Measurements from ENCODE around the gene UGT1A1. TPM values are rescaled to one million over a fixed set of nuclear protein-coding genes. Genes with fewer than 3 reads are reported as not detected.

The UGT1A1 gene
- total and polyA plus RNA-seq, 2 of the 13 experiments (the other 11 are each of a cell fraction or from before 2014, with no cell fraction given) = 0.69 to 0.75 TPM

- TF ChIP-seq, protein P1, sequence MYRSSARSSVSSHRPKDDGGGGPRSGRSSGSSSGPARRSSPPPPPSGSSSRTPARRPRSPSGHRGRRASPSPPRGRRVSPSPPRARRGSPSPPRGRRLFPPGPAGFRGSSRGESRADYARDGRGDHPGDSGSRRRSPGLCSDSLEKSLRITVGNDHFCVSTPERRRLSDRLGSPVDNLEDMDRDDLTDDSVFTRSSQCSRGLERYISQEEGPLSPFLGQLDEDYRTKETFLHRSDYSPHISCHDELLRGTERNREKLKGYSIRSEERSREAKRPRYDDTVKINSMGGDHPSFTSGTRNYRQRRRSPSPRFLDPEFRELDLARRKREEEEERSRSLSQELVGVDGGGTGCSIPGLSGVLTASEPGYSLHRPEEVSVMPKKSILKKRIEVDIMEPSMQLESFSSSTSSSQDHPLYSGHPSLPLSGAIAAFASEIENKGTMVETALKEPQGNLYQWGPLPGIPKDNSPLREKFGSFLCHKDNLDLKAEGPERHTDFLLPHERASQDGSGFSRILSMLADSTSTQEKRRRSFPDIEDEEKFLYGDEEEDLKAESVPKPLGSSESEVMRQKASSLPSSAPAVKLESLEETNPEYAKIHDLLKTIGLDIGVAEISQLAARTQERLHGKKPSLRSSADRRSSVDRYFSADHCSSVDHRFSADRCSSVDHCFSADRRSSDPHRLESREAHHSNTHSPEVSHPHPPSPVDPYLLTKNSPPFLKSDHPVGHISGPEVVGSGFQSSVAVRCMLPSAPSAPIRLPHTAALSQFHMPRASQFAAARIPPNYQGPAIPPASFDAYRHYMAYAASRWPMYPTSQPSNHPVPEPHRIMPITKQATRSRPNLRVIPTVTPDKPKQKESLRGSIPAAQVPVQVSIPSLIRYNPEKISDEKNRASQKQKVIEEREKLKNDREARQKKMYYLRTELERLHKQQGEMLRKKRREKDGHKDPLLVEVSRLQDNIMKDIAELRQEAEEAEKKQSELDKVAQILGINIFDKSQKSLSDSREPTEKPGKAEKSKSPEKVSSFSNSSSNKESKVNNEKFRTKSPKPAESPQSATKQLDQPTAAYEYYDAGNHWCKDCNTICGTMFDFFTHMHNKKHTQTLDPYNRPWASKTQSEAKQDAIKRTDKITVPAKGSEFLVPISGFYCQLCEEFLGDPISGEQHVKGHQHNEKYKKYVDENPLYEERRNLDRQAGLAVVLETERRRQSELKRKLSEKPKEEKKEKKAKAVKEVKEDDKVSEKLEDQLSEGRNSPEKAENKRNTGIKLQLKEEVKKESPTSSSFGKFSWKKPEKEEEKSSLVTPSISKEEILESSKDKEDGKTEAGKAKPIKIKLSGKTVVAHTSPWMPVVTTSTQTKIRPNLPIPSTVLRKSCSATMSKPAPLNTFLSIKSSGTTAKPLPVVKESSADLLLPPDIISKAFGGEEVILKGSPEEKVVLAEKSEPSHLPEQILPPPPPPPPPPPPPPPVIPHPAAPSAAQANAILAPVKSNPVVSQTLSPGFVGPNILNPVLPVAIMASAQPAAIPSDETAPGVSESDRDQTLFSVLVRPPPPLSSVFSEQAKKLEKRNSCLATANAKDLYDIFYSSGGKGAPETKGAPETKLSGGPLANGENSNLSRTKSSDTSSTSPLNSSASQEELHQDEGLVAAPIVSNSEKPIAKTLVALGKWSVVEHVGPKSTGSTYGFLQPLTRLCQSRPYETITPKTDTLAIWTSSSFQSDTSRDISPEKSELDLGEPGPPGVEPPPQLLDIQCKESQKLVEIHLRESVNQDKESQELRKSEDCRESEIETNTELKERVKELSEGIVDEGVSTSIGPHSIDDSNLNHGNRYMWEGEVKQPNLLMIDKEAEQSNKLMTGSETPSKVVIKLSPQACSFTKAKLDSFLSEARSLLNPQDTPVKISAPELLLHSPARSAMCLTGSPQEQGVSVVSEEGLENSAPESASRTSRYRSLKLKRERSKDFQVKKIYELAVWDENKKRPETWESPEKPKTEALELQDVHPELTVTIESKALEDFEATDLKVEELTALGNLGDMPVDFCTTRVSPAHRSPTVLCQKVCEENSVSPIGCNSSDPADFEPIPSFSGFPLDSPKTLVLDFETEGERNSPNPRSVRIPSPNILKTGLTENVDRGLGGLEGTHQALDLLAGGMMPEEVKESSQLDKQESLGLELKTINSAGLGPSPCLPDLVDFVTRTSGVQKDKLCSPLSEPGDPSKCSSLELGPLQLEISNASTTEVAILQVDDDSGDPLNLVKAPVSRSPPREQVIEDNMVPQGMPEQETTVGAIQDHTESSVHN (CRISPR knock-in tag; IDR thresholded peaks at IDR 0.05) = no peak
- TF ChIP-seq NFIC (IDR thresholded peaks at IDR 0.05; ENCODE audit: low read length) (peak; percentile 98), HDAC2 (CRISPR knock-in tag; IDR thresholded peaks at IDR 0.05) (peak; percentile 99), ZSCAN29 (CRISPR knock-in tag; conservative IDR thresholded peaks at IDR 0.05) (0 out of 2 replicates have a peak, but pooled peaks have one; percentile 47), ZNF644 (CRISPR knock-in tag; IDR thresholded peaks at IDR 0.05; ENCODE audit: low read depth) (peak; percentile 64; the same call in 1 of the 2 replicates), ZZZ3 (CRISPR knock-in tag; IDR thresholded peaks at IDR 0.05; ENCODE audit: borderline replicate concordance) (no peak), TBX3 (IDR thresholded peaks at IDR 0.05; ENCODE audit: borderline replicate concordance) (peak; percentile 99), RERE (CRISPR knock-in tag; IDR thresholded peaks at IDR 0.05; ENCODE audit: low read depth) (peak; percentile 100), ATF7 (IDR thresholded peaks at IDR 0.05) (no peak), ATF7 (CRISPR knock-in tag; IDR thresholded peaks at IDR 0.05) (peak; percentile 40; the same call in 1 of the 2 replicates), ATF6 (CRISPR knock-in tag; conservative IDR thresholded peaks at IDR 0.05) (no peak)
- TF ChIP-seq, protein P2, sequence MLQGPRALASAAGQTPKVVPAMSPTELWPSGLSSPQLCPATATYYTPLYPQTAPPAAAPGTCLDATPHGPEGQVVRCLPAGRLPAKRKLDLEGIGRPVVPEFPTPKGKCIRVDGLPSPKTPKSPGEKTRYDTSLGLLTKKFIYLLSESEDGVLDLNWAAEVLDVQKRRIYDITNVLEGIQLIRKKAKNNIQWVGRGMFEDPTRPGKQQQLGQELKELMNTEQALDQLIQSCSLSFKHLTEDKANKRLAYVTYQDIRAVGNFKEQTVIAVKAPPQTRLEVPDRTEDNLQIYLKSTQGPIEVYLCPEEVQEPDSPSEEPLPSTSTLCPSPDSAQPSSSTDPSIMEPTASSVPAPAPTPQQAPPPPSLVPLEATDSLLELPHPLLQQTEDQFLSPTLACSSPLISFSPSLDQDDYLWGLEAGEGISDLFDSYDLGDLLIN (CRISPR knock-in tag; IDR thresholded peaks at IDR 0.05; ENCODE audit: borderline replicate concordance) = no peak
These were observed 3.5 kb upstream of the UGT1A1 start (continued) for GRCh38 chr2:233756429-233757081.
